HCEC 1CT (cell line): ENCODE data around the gene VAMP1.
"Not testable (repeated sequence)": the region's sequence is repeated elsewhere in the genome, so short reads cannot be mapped to it uniquely, and the experiment has no call there.

Source experiments
- DNase-seq: peaks from one replicate; pipeline ENCODE4 v3.0.0-alpha.2; 2017

Gene VAMP1

GRCh38 chr12:6469092-6469491 lies 1.4 kb downstream of the VAMP1 start:
- DNase-seq = no peak

- peak; percentile 51 for DNase-seq
Measured at GRCh38 chr12:6468283-6468575, 2.2 kb downstream of the VAMP1 start.

- not testable (repeated sequence) for DNase-seq
Measured at GRCh38 chr12:6467571-6468282, 2.8 kb downstream of the VAMP1 start.

GRCh38 chr12:6466751-6467150 lies 3.7 kb downstream of the VAMP1 start:
- not testable (repeated sequence) for DNase-seq

GRCh38 chr12:6466184-6466573 lies 4.3 kb downstream of the VAMP1 start:
- DNase-seq = no peak

- peak; percentile 65 for DNase-seq
Measured at GRCh38 chr12:6465467-6466183, 4.9 kb downstream of the VAMP1 start.

- DNase-seq = no peak
Measured at GRCh38 chr12:6464531-6464930, 5.9 kb downstream of the VAMP1 start.

GRCh38 chr12:6463858-6464257 lies 6.6 kb downstream of the VAMP1 start:
- DNase-seq = no peak

GRCh38 chr12:6463216-6463615 lies 7.3 kb downstream of the VAMP1 start:
- DNase-seq = no peak

- DNase-seq = no peak
Measured at GRCh38 chr12:6462234-6462995, 8.1 kb downstream of the VAMP1 start.

- no peak for DNase-seq
Measured at GRCh38 chr12:6461401-6462233, 8.9 kb downstream of the VAMP1 start.

- no peak for DNase-seq
Measured at GRCh38 chr12:6460751-6461371, 9.6 kb downstream of the VAMP1 start.

- no peak for DNase-seq
Measured at GRCh38 chr12:6459004-6459337, 11.5 kb downstream of the VAMP1 start.

GRCh38 chr12:6458281-6459003 lies 12.0 kb downstream of the VAMP1 start:
- DNase-seq = no peak

- DNase-seq = no peak
Measured at GRCh38 chr12:6457220-6457945, 13.1 kb downstream of the VAMP1 start.

- no peak for DNase-seq
Measured at GRCh38 chr12:6452944-6453630, 17.4 kb downstream of the VAMP1 start.

- no peak for DNase-seq
Measured at GRCh38 chr12:6452245-6452943, 18.1 kb downstream of the VAMP1 start.

GRCh38 chr12:6451348-6452244 lies 18.9 kb downstream of the VAMP1 start, which contains the start of gene TAPBPL:
TSS of gene TAPBPL (plus strand) at chr12:6452042. CDS start at chr12:6452249, 207 bp downstream.
- DNase-seq = peak; percentile 74

GRCh38 chr12:6450869-6451347 lies 19.6 kb downstream of the VAMP1 start:
- DNase-seq = no peak
